GM12891 (cell line): ENCODE data around the gene CTBP2.

Source experiments
- POLR2A ChIP-seq: IDR thresholded peaks from 2 replicates; pipeline ENCODE4 v1.6.1; 2011; ENCODE audit warnings: low read depth, low read length, control low read depth
- POLR2AphosphoS5 ChIP-seq: IDR thresholded peaks from 2 replicates; pipeline ENCODE4 v1.6.1; 2011; ENCODE audit warnings: low read depth, low read length, control low read depth

- TF ChIP-seq POLR2AphosphoS5 (no peak), POLR2A (no peak)
These were observed 41.6 kb upstream of the CTBP2 start for GRCh38 chr10:125201791-125202622.
